SU-DHL-6 (cell line): Measurements from ENCODE around the gene CBFA2T2.
A peak's percentile ranks its signal among the peaks of the same experiment; 100 is the strongest.
"Not testable (repeated sequence)": the region's sequence is repeated elsewhere in the genome, so short reads cannot be mapped to it uniquely, and the experiment has no call there.

ENCODE experiments used
- H2AFZ ChIP-seq: fragments of 200-600 bp; sonication (generic); 2 replicates; pipeline ENCODE4 v1.6.1; 2014; ENCODE audit warnings: low read depth, mild to moderate bottlenecking, moderate library complexity, mixed read lengths, antibody characterized with exemption, low read length; ENCODE audit not compliant: severe bottlenecking
- H3F3A ChIP-seq: fragments of 200-600 bp; shearing (Covaris generic); 2 replicates; pipeline ENCODE4 v1.6.0; 2016; ENCODE audit warnings: antibody characterized with exemption, mild to moderate bottlenecking; ENCODE audit not compliant: insufficient read depth
- H3K27ac ChIP-seq: fragments of 200-600 bp; sonication (generic); 2 replicates; pipeline ENCODE4 v1.5.1; 2016; ENCODE audit warnings: low read depth, mild to moderate bottlenecking, low read length, moderate library complexity, mixed read lengths
- H3K27me3 ChIP-seq: fragments of 200-600 bp; sonication (generic), shearing (Covaris generic); 2 replicates; pipeline ENCODE4 v1.6.0; 2014; ENCODE audit warnings: mild to moderate bottlenecking, low read length
- H3K36me3 ChIP-seq: fragments of 200-600 bp; sonication (generic); 2 replicates; pipeline ENCODE4 v1.6.1; 2014; ENCODE audit warnings: mild to moderate bottlenecking, low read length, mixed read lengths
- H3K4me2 ChIP-seq: fragments of 300-600, 200-600 bp; shearing (Covaris generic), sonication (generic); 2 replicates; pipeline ENCODE4 v1.6.0; 2014; ENCODE audit warnings: low read length, low read depth, mild to moderate bottlenecking; ENCODE audit not compliant: poor library complexity, severe bottlenecking
- H3K4me3 ChIP-seq: fragments of 200-600 bp; sonication (generic); 2 replicates; pipeline ENCODE4 v1.5.1; 2014; ENCODE audit warnings: antibody characterized with exemption, low read length, mild to moderate bottlenecking, mixed read lengths; ENCODE audit not compliant: insufficient read depth, poor library complexity, severe bottlenecking
- H3K79me2 ChIP-seq: fragments of 200-600 bp; sonication (generic); 2 replicates; pipeline ENCODE4 v1.6.1; 2014; ENCODE audit warnings: mild to moderate bottlenecking, low read length, moderate library complexity; ENCODE audit not compliant: insufficient read depth
- H3K9ac ChIP-seq: fragments of 200-600 bp; sonication (generic); 2 replicates; pipeline ENCODE4 v1.7.0; 2014; ENCODE audit warnings: mild to moderate bottlenecking, low read length
- H3K9me2 ChIP-seq: fragments of 200-600 bp; sonication (generic); replicated peaks from 2 replicates; pipeline ENCODE4 v1.6.1; 2014; ENCODE audit warnings: low read length; ENCODE audit not compliant: insufficient read depth
- H3K9me3 ChIP-seq: fragments of 200-600 bp; sonication (generic); 2 replicates; pipeline ENCODE4 v1.6.1; 2014; ENCODE audit warnings: low read length, mixed read lengths; ENCODE audit not compliant: insufficient read depth
- H4K20me1 ChIP-seq: fragments of 200-600 bp; sonication (generic); 2 replicates; pipeline ENCODE4 v1.6.1; 2014; ENCODE audit warnings: low read depth, mild to moderate bottlenecking, antibody characterized with exemption, low read length, moderate library complexity, mixed read lengths
- EZH2phosphoT487 ChIP-seq: fragments of 200-600 bp; sonication (generic), shearing (Covaris generic); conservative IDR thresholded peaks from 2 replicates; pipeline ENCODE4 v1.6.1; 2018; ENCODE audit warnings: mild to moderate bottlenecking, antibody characterized with exemption, low read length, moderate library complexity, mixed read lengths
- TF ChIP-seq, protein P1 (sequence below): fragments of 200-600 bp; sonication (generic); IDR thresholded peaks from one replicate; pipeline ENCODE4 v1.5.1; 2017; ENCODE audit warnings: antibody characterized with exemption, mild to moderate bottlenecking, low read length, moderate library complexity; ENCODE audit not compliant: insufficient read depth, poor library complexity, severe bottlenecking

Gene CBFA2T2

DNA sequence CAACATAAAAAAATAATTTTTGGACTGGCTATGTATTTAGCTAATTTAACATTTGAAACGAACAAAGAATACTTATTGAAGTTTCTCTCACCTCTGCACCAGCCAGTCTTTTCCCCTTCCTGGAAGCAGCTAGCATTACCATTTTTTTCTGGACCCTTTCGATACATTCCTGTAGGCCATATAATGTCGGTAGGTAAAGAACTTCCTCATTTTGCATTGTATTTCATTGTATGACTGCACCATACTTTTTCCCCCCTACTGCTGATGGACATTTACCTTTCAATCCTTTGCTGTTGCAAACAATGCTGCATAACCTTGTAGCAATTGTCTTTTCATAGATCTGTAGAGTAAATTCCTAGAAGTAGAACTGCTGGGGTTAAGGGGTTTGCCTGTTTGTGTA, 17.6 kb downstream of the CBFA2T2 start:
- Histone ChIP-seq H3K9ac (no peak overlapping the region), H3K4me2 (no peak overlapping the region), H3K27ac (no peak overlapping the region), H3F3A (no peaks in the 10 kb centered on the region), H3K27me3 (no peaks in the 10 kb centered on the region), H3K4me3 (no peak overlapping the region), H2AFZ (no peak overlapping the region), H3K79me2 (no peaks in the 10 kb centered on the region), H3K36me3 (no peaks in the 10 kb centered on the region), H3K9me3 (no peaks in the 10 kb centered on the region), H3K9me2 (no peaks in the 10 kb centered on the region), H4K20me1 (0 out of 2 replicates have a peak, but pooled peaks cover 4% of the 10 kb centered on the region)
- TF ChIP-seq, protein P1, sequence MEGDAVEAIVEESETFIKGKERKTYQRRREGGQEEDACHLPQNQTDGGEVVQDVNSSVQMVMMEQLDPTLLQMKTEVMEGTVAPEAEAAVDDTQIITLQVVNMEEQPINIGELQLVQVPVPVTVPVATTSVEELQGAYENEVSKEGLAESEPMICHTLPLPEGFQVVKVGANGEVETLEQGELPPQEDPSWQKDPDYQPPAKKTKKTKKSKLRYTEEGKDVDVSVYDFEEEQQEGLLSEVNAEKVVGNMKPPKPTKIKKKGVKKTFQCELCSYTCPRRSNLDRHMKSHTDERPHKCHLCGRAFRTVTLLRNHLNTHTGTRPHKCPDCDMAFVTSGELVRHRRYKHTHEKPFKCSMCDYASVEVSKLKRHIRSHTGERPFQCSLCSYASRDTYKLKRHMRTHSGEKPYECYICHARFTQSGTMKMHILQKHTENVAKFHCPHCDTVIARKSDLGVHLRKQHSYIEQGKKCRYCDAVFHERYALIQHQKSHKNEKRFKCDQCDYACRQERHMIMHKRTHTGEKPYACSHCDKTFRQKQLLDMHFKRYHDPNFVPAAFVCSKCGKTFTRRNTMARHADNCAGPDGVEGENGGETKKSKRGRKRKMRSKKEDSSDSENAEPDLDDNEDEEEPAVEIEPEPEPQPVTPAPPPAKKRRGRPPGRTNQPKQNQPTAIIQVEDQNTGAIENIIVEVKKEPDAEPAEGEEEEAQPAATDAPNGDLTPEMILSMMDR = no peak
- TF ChIP-seq EZH2phosphoT487 = no peak

DNA sequence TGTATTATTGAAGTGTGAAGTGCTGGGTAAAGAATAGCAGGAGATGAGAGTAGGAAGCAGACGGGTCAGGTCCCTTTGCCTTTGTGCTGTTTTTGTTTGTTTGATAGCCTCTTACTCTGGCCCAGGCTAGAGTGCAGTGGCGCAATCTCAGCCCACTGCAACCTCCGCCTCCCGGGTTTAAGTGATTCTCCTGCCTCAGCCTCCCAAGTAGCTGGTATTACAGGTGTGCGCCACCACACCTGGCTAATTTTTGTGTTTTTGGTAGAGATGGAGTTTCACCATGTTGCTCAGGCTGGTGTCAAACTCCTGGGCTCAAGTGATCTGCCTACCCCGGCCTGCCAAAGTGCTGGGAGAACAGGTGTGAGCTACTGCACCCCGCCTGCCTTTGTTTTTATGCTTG, 18.1 kb downstream of the CBFA2T2 start:
- not testable (repeated sequence) for H3K9me3 ChIP-seq, H3K9ac ChIP-seq, H3K27me3 ChIP-seq, H3K79me2 ChIP-seq, H3F3A ChIP-seq, H3K27ac ChIP-seq, H3K4me2 ChIP-seq, H3K4me3 ChIP-seq, H4K20me1 ChIP-seq, H3K36me3 ChIP-seq, H3K9me2 ChIP-seq, H2AFZ ChIP-seq

DNA sequence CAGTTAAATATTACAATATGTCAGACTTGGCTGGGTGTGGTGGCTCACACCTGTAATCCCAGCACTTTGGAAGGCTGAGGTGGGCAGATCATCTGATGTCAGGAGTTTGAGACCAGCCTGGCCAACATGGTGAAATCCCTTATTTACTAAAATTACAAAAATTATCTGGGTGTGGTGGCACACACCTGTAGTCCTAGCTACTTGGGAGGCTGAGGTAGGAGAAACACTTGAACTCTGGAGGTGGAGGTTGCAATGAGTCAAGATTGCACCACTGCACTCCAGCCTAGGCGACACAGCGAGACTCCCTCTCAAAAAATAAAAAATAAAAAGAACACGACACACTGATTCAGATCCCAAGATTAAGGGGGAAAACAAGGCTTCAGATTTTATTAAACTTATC, 19.2 kb downstream of the CBFA2T2 start:
- not testable (repeated sequence) for H3K79me2 ChIP-seq, H3K9me3 ChIP-seq, H3K9ac ChIP-seq, H2AFZ ChIP-seq, H3K9me2 ChIP-seq, H3K4me2 ChIP-seq, H3K27ac ChIP-seq, H3K4me3 ChIP-seq, H3K27me3 ChIP-seq, H4K20me1 ChIP-seq, H3K36me3 ChIP-seq, H3F3A ChIP-seq

DNA sequence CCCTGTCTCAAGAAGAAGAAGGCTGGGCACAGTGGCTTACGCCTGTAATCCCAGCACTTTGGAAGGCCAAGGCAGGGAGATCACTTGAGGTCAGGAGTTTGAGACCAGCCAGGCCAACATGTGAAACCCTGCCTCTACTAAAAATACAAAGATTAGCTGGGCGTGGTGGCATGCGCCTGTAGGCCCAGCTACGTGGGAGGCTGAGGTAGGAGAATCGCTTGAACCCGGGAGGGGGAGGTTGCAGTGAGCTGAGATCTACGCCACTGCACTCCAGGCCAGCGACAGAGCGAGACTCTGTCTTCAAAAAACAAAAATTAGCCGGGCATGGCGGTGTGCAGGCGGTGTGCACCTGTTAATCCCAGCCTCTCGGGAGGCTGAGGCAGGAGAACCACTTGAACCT, 22.0 kb downstream of the CBFA2T2 start:
- not testable (repeated sequence) for H3K27me3 ChIP-seq, H3F3A ChIP-seq, H3K79me2 ChIP-seq, H3K4me2 ChIP-seq, H3K9me2 ChIP-seq, H3K27ac ChIP-seq, H3K9me3 ChIP-seq, H4K20me1 ChIP-seq, H2AFZ ChIP-seq, H3K9ac ChIP-seq, H3K4me3 ChIP-seq, H3K36me3 ChIP-seq

DNA sequence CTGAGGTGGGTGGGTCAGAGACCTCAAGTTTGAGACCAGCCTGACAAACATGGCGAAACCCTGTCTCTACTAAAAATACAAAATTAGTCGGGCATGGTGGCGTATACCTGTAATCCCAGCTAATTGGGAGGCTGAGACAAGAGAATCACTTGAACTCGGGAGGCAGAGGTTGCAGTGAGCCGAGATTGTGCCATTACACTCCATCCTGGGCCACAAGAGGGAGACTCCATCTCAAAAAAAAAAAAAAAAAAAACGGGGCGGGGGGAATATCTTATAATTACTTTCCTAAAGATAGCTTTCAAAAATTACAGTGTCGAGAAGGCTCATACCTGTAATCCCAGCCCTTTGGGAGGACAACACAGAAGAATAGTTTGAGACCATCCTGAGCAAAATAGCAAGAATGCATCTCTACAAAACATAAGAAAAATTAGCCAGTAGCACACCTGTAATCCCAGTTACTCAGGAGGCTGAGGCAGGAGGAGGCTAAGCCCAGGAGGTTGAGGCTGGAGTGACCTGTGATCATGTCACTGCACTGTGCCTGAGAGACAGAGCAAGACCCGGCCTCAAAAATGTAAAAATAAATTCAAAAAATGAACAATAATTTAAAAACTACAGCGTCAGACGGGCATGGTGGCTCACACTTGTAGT, 25.8 kb downstream of the CBFA2T2 start:
- no peaks in the 10 kb centered on the region for H4K20me1 ChIP-seq
- no peak overlapping the region for H3K4me3 ChIP-seq
- H3K9ac ChIP-seq = no peak overlapping the region
- no peaks in the 10 kb centered on the region for H3F3A ChIP-seq
- no peaks in the 10 kb centered on the region for H3K36me3 ChIP-seq
- no peaks in the 10 kb centered on the region for H3K79me2 ChIP-seq
- no peaks in the 10 kb centered on the region for H3K9me2 ChIP-seq
- no peaks in the 10 kb centered on the region for H3K9me3 ChIP-seq
- H3K27me3 ChIP-seq = no peaks in the 10 kb centered on the region
- TF ChIP-seq, protein P1 = peak; percentile 33
- TF ChIP-seq EZH2phosphoT487 = no peak
- H3K4me2 ChIP-seq = no peak overlapping the region
- no peak overlapping the region for H2AFZ ChIP-seq
- no peak overlapping the region for H3K27ac ChIP-seq
